Fibroblast of skin of scalp (primary cell): ENCODE measurements around the gene PLIN5.
"Not testable (repeated sequence)": the region's sequence is repeated elsewhere in the genome, so short reads cannot be mapped to it uniquely, and the experiment has no call there.

ENCODE experiments used
- DNase-seq: peaks from one replicate; pipeline ENCODE4 v3.0.0-alpha.2; 2013

Gene PLIN5

DNA sequence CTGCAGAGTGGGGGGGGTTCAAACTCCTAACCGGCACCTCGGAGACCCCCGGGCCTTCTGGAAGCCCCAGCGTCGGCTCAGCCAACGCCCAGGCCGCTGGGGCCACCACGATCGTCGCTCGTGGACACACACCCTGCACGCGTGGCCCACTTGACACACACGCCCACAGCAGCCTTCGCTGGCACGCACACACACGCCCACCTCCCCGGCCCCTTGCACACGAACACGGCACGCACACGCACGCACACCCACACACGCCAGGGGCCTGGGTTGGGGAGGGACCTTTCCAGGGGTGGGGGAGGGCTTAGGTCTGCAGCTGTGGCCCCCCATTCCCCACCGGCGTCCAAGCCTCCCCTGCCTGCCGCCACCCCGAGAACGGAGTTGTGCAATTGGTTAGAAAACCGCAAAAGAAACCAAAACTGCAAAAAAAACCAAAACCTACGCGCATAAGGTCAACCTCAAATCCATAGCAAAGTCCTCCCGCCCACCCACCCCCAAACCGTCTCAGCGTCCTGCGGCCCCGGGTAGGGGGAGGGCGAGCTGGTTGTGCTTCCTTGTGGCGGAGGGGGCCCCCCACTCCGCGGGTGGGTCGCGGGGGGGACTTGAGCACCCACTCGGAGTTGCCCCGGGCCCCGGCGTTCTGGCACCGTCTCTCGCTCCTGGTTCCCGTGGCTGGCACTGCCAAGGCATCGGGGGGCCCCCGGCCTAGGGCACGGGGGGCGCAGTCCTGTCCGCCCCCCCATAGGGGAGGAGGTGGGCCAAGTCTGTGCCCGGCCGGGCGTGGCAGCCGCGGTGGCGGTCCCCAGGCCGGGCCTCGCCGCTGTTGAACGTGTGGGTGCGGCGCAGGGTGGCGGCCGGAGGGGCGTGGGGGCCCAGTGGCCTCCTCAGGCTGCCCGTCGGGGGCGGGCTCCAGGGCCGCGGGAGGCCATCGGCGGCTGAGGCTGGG, 8.1 kb upstream of the PLIN5 start:
- DNase-seq = no peak

- not testable (repeated sequence) for DNase-seq
These were observed 6.8 kb upstream of the PLIN5 start for GRCh38 chr19:4541806-4542145.

- DNase-seq = no peak
These were observed 6.2 kb upstream of the PLIN5 start for GRCh38 chr19:4541114-4541805.

DNA sequence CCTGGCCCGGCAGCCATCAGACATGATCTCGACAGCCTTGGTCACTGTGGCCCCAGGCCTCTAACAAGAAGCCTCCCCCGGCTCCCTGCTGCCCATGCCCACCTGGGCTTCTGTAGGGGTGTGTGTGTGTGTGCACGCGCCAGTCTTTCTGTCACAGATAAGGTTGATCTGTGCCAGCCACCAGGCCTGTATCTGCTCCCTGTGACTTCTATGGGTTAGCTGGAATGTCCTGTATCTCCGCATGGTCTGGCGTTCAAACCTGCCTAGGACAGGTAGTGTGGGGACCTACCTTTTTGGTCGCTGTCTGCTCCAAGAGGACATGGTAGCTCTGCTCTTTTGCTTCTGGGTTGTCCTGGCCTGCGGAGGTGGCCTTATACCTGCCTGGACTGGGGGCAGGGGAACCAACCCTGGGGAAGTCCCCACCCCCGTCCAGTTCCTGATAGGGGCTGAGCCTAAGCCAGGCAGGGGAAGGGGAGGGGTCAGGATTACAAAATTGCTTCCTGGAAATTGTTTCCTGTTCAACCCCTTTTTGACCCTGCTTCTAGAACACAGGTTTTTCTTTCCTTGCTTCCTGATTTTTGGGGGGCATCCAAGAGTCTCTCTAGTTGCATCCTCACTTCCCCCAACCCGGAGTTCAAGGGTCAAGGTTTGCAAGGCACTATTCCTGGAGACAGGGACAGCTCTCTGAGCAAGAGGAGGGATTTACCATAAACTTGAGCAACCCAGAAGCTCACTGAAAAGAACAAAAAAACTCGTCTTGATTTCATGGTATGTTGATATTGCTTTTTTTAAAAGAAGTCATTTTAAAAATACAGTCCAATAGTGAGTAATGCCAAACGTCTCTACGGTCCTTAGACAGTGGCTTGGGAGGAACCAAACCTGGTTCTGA, 4.9 kb upstream of the PLIN5 start, which contains the start of gene LRG1:
Gene LRG1 (minus strand): TSS at position 344 of the 889 bp plus-strand sequence. CDS start 23 bp downstream, at position 321.
- no peak for DNase-seq

DNA sequence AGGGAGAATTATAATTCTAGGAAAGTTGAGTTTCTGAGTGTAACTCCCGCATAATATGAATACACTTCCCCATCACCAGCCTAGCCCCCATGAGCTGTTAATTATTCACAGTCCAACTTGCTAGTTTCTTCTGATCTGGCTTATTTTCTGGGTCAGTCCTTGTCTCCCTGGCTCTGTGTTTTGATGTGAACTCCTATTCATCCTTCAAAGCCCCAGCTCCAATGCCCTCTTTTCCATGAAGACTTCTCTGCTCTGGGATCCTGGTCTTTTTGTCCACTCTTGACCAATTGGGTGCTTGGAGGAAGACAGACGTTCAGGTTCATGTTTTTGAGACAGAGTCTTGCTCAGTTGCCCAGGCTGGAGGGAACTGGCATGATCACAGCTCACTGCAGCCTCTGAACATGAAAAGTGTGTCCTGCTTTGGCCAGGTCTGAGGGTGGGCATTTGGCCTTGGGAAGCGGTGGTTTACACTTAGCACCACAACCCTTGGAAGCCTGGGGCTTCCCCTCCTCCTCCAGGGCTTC, 4.2 kb upstream of the PLIN5 start:
- no peak for DNase-seq

DNA sequence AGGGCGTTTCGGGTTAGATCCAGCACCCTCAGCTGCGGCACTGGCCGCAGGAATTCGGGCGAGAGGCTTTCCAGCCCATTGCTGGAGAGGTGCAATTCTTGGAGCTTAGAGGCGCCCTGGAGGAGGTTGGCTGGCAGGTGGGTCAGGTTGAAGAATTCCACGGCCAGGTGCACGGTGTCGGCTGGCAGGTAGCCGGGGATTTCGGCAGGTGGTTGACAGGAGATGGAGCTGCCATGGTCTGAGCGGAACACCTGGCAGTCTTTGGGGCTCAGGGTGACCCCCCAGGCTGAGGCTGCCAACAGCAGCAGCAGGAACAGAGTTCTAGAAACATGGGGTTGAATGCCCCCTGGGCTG, 3.6 kb upstream of the PLIN5 start:
- no peak for DNase-seq

GRCh38 chr19:4537953-4538600, 3.1 kb upstream of the PLIN5 start:
- DNase-seq = no peak

- DNase-seq = no peak
These were observed 1.8 kb upstream of the PLIN5 start for GRCh38 chr19:4536798-4537197.

- DNase-seq = no peak
These were observed 1.1 kb downstream of the PLIN5 start for GRCh38 chr19:4533835-4534424.

- DNase-seq = no peak
These were observed 1.7 kb downstream of the PLIN5 start for GRCh38 chr19:4533334-4533733.

DNA sequence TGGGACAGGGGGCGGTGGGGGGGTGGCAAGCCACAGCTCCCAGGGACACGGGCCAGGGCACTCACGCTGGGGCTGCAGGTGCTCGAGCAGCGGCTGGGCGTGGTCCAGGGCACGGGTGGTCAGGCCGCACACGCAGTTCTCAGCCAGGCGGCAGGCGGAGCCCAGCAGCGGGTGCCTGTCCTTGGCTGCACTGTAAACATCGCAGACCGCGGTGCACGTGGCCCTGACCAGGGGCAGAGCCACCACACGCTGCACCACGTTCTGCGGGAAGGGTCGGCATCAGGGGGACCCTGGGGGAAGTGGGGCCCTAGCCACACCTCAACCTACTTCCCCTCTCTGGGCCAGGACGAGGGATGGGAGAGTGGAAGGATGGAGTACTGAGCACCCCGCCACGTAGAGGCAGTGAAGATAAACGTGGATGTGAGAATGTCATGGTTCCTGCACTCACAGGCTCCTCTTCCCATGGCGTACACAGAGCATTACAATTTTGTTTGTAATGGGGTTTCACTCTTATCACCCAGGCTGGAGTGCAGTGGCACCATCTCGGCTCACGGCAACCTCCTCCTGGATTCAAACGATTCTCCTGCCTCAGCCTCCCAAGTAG, 3.4 kb downstream of the PLIN5 start:
- DNase-seq = no peak

DNA sequence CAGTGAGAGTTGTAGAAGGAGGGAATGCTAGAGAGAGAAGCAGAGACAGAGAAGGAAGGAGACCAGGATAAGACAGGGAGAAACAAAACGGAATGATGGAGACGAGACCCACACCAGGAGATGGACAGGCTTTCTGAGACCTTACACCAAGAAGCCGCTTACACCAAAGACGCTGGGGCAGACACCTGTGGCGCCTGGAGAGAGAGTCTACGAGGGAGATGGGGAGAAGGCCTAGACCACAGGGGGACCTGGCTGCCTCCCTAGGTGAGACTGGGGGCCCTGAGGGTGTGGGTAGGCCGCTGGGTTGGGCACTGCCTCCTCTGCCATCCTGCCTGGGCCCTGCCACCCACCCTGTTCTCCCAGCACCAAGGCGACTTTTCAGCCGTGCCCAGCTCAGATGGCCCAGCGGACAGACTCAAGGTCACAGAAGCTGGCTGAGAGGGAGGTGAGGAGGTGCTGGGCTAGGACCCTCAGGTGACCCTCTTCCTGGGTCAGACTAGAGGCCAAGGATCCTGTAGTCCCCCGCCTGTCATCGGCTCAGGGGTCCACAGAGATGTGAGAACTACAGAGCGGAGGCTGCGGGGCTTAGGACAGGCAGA, 5.0 kb downstream of the PLIN5 start:
- no peak for DNase-seq

DNA sequence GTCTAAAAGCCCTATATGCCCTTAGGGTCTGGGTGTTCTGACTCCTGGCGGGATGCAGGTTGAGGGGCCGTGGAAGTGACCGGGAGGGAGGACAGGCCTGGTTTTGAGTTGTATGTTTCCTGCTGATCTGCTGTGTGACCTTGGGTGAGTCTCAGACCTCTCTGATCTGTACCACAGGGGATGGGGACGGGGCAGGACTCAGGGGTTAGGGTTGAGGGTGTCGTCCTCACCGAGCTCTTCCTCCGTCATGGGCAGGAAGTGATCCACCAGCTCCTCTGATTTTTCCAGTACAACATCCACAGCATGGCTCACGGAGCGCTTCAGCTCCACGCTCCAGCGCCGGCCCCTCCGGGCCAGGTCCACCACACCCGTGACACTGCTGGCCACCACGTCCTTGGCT, 6.2 kb downstream of the PLIN5 start:
- DNase-seq = no peak

- not testable (repeated sequence) for DNase-seq
These were observed 7.6 kb downstream of the PLIN5 start for GRCh38 chr19:4527377-4527776.

DNA sequence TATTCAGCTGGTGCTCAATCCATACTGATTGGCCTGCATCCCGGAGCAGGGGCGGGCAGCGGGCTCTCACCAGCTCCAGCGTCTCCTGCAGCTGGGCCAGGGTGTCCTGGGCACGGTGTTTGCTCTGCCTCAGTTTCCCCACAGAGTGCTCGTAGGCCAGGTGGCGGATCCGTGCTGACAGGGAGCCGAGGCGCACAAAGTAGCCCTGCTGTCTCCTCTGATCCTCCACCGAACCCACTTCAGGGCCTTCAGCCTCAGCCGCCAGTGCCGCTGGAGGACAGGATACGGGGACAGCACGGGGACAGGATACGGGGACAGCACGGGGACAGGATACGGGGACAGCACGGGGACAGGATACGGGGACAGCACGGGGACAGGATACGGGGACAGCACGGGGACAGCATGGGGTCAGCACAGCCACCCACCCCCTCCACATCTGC, 9.4 kb downstream of the PLIN5 start:
- no peak for DNase-seq

- DNase-seq = peak; percentile 40
These were observed 10.0 kb downstream of the PLIN5 start for GRCh38 chr19:4524808-4525562.

DNA sequence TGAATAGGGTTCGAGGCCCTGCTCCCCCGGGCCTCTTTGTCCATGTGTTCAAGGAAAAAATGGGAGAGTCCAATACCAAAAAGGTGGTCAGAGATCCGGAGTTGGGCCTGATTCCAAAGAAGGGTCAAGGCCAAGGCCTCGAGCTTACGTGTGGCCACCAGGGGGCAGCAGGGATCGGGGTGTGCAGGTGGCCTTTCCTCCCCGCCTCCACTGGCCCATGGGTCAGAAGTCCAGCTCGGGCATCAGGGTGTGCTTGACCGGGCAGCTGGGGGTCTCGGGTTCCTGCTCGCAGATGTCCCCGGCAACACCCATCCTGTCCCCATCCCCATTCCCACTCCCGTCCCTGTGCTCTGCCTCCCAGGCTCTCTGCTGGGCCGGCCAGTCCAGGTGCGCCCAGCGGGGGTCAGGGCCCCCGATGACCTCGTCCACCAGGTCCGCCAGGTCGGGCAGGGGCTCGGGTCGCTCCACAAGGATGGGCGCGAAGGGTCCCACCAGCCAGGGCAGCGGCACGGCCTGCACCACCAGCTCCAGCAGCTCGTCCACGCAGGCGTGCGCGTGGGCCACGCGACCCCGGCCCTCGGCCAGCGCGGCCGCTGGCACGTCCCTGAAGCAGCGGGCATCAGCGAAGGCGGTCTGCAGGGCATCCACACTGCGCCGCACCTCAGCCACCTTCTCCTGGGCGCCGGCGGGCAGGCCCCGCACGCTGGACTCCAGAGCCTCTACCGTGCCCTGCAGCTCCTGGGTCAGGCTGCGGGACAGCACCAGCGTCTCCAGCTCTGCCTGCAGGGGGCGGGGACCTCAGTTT, 11.5 kb downstream of the PLIN5 start:
- DNase-seq = peak; percentile 28

DNA sequence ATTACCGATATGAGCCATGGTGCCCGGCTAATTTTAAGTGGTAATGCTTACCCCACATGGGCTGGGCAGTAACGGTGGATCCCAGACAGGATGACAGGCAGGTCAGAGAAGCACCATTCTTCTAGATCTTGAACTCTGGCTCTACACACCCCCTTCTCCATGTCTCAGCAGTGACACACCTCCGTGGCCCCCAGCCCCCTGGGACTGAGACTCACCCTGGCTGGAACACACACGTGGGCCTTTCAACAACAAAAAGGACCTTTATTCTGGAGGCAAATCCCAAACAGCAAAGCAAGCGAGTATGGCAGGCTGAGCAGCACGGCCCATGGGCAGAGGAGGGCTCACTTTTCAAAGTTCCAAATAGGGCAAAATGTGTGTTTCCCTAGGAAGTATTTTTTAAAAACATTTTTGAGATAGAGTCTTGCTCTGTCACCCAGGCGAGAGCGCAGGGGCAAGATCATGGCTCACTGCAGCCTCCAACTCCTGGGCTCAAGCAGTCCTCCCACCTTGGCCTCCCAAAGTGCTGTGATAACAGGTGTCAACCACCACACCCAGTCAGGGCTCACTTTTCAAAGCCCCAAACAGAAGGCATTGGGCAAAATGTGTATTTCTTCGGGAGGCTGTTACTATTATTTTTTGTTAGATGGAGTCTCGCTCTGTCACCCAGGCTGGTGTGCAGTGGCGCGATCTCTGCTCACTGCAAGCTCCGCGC, 12.6 kb downstream of the PLIN5 start:
- no peak for DNase-seq

GRCh38 chr19:4521888-4522242, 13.2 kb downstream of the PLIN5 start:
- no peak for DNase-seq
